Kidney glomerular epithelial cell (primary cell): ENCODE measurements around the gene MX2.

Experiments used
- DNase-seq: peaks from one replicate; lab custom pipeline; 2025; lab: John Stamatoyannopoulos, UW

The MX2 gene

DNA sequence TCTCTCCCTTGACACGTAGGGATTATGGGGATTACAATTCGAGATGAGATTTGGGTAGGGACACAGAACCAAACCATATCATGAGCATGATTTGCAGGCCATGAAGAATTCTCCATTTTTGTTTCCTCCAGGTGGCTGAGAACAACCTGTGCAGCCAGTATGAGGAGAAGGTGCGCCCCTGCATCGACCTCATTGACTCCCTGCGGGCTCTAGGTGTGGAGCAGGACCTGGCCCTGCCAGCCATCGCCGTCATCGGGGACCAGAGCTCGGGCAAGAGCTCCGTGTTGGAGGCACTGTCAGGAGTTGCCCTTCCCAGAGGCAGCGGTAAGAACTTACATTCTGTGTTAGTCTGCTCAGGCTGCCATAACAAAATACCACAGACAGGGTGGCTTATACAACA, 73.9 kb downstream of the MX2 start:
- DNase-seq = no peak

DNA sequence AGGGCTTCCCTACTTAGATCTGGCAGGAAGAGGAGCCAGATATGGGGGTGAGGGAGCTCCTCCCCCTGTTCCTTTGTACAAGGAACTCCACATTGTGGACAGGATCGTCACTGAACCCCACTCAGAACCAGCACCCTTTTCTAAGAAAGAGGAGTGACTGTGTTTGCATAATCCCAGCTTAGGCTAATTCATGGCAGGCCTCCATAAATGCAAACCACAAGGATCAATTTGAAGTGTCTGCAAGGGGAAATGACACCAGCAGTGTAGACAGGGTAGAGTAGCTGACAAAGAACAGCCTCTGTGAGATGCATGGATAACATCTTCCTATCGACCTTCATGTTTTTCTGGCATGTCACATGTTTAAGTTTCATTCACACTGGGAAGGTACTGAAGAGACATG, 75.9 kb downstream of the MX2 start:
- no peak for DNase-seq

DNA sequence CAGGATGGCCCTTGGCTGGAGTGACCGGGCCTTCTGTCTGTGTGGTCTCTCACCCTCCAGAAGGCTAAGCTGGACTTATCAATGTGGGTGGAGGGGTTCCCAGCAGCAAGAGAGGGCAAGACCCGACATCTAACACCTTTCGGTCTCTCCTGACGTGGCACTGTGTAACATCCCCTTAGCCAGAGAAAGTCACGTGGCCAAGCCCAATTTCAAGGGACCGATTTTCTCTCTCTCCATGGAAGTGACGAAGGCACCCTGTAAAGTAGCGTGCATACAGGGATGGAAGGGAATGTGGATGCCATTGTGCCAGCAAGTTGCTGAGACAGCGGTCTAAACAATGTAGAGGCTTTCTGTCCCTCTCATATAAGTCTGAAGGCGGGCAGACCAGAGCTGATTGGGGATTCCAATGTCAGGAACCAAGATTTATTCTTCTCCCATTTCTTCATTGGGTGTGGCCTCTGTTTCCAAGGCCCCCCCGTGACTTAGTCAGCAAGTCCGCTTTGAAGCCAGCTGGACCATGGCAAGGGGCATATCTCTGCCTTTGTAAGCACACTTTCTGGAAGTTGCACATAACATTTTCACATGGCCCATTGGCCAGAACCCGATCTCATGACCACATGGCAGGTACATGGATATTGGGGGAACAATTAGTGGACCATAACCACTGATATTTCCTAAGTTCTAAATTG, 76.7 kb downstream of the MX2 start:
- no peak for DNase-seq

DNA sequence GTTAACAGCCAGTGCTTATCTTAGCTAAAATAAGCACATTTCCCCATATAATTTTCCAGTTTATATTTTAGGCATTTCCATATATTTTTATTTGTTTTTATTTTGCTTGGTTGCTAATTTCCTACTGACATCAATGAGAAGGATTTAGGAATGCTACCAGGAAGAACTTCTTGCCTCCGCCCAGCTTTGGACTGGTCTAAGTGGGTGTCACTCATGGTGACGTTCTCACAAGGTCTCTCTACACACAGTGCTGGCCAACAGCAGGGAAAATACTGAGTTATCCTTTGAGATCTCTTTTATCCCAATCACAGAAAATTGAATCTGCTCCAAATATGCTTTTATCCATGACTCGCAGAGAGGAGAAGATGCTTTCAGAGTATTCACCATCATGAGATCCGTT, 77.4 kb downstream of the MX2 start:
- DNase-seq = no peak

DNA sequence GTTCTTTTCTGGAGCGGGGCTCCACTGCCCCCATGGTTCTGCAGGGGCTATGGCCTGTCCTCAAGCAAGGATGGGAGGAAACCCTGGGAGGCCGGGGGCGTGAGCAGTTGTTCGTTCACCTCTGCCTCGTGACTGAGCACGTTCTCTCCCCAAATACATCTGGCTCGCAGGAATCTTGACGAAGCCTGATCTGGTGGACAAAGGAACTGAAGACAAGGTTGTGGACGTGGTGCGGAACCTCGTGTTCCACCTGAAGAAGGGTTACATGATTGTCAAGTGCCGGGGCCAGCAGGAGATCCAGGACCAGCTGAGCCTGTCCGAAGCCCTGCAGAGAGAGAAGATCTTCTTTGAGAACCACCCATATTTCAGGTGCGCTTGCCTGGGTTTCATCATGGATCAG, 79.7 kb downstream of the MX2 start:
- no peak for DNase-seq

DNA sequence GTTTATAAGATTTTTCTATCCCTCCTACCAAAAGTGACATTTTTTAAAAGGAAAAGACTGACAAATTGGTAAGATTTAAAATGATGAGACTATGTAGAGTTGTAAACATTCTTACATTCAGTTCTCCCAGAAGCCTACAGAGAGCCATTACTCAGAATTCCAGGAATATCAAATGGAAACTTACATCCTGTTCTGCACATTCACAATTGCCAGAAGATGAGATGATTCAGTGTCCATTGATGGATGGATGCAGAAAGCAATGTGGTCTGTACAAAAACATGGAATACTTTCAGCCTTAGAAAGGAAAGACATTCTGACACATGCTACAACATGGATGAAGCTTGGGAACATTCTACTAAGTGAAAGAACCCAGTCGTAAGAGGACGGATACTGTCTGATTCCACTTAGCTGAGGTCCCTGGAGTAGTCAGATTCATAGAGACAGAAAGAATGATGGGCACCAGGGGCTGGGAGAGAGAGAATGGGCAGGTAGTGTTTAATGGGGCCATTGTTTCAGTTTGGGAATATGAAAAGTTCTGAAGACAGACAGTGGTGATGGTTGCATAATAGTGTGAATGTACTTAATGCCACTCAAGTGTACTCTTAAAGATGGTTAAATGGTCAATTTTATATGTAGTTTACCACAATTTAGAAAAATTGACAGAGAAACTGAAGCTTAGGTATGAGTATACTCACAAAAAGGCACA, 80.8 kb downstream of the MX2 start:
- DNase-seq = no peak

DNA sequence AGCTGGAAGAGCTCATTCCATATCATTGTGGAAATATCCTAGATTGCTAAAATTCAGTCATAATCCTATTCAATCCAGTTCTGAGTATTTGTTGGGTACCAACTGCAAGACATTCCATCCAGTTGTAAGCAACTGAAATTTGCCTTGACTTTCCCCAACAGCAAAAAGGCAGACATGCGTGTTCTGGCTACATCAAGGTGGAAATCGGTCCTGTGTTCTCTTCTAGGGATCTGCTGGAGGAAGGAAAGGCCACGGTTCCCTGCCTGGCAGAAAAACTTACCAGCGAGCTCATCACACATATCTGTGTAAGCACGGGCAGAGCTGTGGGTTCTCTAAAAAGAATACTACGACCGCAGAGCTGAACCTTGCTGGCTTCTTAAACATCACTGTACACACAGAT, 81.7 kb downstream of the MX2 start:
- DNase-seq = no peak

DNA sequence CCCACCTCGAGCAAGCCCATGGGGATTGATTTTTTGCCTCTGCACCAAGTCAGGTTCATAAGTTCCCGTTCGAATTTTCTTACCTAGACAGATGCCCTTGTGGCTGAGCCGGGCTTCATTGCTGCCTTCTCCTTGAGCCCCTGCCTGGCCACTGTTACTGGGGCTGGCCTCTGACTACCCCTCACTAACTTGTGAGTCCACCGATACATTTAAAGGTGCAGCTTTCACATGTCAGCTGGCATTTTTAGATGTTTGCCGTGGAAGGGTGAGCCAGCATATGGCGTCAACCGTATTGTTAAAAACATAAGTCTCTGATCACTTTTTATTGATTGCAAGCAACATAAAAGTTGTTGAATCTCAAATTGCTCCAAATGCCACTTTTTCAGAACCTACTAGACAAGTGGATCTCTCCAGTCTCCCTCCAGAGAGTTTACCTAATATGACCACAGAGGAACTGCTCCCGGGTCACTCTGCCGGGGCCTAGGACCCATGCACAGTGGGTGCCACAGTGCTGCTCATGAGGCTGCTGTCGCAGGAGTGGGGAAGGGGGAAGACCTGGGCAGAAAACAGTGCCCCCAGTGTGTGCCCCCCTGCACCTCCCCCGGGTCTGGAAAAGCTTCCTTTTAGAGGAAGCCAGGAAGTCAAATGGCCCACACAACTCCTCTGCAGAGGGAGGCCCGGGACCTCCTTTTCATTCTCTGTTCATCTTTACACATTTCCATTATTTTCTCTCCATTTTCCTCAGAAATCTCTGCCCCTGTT, 83.1 kb downstream of the MX2 start:
- DNase-seq = no peak

DNA sequence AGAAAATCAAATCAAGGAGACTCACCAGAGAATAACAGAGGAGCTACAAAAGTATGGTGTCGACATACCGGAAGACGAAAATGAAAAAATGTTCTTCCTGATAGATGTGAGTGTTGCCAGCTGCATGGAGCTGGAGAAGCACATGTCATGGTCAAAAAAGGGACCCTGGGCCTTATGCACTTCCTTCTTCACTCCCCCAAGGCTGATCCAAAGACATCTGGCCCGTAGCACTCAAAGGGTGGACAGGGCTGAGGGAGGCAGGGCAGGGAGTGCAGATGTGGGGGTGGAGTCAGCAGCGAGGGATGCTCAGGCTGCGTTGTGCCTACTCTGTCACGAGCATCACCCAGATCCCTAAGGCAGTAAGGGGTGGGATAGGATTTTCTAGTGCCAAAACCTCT, 83.6 kb downstream of the MX2 start:
- DNase-seq = no peak

DNA sequence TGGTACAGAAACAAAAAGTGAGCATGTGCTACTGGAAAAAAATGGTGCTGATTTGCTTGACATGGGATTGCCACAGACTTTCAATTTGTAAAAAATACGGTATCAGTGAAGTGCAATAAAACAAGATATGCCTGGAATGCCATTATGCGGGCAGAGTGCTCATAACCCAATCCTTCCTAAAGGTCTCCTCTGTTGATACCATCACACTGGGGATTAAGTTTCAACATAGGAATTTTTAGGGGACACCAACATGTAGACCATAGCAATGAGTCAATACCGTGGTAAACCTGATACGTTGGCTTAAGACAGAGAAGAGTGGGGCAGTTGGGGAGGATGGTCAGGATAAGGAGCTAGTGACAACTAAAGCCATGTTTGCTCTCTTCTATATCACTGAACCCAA, 84.8 kb downstream of the MX2 start:
- DNase-seq = no peak

DNA sequence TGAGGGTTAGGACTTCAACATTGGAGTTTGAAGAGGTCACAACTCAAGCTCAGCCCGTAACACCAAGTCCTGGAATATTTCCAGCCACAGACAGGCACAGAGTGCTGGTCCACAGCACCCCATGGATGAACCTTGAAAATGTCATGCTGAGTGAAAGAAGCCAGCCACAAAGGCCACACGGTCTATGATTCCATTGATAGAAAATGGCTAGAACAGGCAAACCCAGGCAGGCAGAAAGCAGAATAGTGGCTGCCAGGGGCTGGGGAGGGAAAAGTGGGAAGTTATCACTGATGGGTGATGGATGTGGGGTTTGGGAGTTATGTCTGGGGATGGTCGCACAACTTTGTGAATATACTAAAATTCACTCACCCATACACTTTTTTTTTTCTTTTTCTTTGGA, 85.5 kb downstream of the MX2 start:
- DNase-seq = no peak

DNA sequence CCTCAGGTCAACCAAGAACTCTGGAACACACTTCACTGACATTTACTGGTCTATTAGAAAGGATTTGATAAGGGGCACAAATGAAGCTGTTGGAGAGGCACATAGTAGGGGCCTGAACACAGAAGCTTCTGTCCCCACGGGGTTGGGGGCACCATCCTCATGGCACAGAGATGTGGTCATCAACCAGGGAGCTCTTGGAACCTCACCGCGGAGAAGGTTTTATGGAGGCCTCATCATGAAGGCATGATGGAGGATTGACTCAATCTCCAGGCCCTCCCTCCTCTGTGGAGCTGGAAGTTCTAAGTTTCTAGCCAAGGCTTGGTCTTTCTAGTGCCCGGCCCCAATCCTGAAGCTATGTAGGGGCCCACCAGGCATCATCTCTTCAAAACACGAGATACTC, 87.8 kb downstream of the MX2 start:
- no peak for DNase-seq

DNA sequence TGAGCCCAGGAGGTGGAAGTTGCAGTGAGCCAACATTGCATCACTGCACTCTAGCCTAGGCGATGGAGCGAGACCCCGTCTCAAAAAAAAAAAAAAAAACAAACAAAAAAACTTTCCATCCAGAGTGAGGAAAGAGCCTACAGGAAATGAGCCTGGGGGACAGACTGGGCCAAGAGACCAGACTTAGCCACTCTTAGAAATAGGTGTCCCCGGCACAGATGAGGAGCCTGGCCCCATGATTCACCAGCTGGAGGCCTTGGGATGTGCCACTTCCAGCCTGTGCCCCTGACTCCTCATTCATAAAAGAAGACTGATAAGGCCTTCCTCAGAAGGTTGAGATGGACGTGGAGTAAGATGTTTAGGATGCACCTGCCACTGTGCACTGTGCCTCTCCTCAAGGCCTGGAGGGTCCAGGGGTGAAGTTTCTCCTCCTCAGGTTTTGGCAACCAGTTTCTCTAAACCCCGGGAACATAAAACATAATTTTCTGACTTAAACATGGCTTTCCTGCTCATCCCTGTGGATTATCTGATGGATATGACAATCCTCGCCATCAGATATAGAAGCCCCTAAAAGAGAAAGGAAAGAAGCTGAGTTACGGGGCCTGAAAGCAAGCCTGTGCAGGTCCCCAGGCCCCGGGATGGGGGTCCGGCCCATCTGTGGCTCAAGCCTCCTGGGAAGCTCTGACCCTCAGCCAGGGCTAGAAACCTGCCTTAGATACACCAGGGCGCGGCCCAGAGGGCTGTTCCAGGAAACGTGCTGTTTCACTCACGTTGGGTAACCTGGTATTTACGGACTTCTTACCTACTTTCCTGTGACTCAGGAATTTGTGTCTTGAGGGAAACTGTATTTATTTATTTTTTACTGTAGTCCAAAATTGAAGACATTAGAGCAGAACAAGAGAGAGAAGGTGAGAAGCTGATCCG, 90.2 kb downstream of the MX2 start:
- no peak for DNase-seq

DNA sequence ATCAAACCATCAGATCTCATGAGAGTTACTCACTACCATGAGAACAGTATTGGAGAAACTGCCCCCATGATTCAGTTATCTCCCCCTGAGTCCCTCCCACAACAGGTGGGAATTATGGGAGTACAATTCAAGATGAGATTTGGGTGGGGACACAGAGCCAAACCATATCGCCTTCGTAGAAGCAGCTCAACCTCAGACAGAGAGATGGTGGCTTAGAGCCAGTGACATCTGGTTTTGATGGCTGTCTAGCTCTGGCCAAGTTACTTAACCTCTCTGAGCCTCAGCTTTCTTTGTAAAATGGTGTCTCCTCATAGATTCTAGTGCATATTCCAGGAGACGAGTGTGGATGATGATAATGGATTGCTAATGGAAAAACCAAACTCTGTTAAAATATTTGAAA, 91.4 kb downstream of the MX2 start:
- DNase-seq = no peak

DNA sequence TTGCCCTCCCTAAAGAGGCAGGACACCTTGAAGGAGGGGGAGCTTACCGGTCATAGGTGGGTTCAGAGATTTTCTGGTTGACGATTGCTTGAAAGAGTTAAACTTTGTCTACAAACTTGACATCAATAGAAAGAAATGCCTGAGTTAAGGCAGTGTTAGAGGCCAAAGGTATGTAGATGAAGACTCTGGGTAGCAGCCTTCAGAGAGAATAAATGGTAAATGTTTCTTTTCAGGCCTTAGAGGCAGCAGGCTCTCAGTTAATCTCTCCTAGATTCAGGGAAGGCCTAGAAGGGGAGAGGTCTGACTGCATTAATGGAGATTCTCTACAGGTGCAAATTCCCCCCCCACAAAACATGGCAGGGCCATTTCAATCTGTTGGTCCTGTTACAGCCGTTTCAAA, 91.9 kb downstream of the MX2 start:
- DNase-seq = no peak

DNA sequence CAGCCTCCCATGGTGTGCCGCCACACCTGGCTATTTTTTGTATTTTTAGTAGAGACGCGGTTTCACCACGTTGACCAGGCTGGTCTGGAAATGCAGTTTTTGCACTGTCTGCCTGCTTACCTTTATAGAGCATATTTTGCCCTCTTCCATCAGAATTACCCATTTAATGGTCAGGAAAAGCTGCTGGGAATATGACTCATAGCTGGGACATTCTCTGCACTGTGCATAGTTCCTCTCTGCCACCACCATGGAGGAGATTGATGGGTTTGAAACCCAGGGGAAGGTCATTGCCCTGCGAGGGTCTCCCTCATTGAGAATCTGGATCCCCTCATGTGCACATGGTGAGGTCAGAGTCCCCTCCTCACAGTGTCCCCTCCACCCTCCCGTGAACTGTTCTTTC, 96.3 kb downstream of the MX2 start:
- no peak for DNase-seq

DNA sequence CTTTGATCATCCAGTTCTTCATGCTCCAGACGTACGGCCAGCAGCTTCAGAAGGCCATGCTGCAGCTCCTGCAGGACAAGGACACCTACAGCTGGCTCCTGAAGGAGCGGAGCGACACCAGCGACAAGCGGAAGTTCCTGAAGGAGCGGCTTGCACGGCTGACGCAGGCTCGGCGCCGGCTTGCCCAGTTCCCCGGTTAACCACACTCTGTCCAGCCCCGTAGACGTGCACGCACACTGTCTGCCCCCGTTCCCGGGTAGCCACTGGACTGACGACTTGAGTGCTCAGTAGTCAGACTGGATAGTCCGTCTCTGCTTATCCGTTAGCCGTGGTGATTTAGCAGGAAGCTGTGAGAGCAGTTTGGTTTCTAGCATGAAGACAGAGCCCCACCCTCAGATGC, 96.7 kb downstream of the MX2 start:
- DNase-seq = no peak
